ENCODE results near the gene SLC39A8.

DNA sequence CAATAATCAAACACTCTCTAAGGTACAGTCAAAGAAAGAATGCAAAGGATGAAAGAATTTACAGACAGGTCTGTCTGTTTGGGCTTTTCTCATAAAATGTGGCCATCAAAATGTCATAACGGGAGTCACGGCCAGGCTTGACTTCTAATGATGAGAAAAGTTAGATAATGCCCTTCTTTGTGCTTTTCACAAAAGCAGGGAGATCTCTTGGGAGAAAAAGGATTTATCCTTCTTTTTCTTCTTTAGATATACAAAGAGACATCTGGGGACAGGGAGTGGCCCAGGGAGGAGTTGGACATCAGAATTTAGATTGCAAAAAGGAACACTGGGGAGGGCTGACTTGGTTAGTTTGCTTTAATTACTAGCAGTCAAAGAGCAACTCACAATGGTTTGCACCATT is 93.1 kb downstream of the SLC39A8 start:
- TF ChIP-seq, protein P1, sequence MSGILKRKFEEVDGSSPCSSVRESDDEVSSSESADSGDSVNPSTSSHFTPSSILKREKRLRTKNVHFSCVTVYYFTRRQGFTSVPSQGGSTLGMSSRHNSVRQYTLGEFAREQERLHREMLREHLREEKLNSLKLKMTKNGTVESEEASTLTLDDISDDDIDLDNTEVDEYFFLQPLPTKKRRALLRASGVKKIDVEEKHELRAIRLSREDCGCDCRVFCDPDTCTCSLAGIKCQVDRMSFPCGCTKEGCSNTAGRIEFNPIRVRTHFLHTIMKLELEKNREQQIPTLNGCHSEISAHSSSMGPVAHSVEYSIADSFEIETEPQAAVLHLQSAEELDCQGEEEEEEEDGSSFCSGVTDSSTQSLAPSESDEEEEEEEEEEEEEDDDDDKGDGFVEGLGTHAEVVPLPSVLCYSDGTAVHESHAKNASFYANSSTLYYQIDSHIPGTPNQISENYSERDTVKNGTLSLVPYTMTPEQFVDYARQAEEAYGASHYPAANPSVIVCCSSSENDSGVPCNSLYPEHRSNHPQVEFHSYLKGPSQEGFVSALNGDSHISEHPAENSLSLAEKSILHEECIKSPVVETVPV (CRISPR knock-in tag; IDR thresholded peaks at IDR 0.05) = no peak
- TF ChIP-seq RARB (CRISPR knock-in tag; IDR thresholded peaks at IDR 0.05) (no peak), ZC3H10 (CRISPR knock-in tag; IDR thresholded peaks at IDR 0.05) (no peak), ARNTL (CRISPR knock-in tag; IDR thresholded peaks at IDR 0.05; ENCODE audit: borderline replicate concordance, low read depth) (no peak), BACH2 (CRISPR knock-in tag; IDR thresholded peaks at IDR 0.05; ENCODE audit: borderline replicate concordance) (no peak), OSR1 (CRISPR knock-in tag; IDR thresholded peaks at IDR 0.05) (no peak), ZNF8 (CRISPR knock-in tag; IDR thresholded peaks at IDR 0.05) (no peak)
- TF ChIP-seq, protein P2, sequence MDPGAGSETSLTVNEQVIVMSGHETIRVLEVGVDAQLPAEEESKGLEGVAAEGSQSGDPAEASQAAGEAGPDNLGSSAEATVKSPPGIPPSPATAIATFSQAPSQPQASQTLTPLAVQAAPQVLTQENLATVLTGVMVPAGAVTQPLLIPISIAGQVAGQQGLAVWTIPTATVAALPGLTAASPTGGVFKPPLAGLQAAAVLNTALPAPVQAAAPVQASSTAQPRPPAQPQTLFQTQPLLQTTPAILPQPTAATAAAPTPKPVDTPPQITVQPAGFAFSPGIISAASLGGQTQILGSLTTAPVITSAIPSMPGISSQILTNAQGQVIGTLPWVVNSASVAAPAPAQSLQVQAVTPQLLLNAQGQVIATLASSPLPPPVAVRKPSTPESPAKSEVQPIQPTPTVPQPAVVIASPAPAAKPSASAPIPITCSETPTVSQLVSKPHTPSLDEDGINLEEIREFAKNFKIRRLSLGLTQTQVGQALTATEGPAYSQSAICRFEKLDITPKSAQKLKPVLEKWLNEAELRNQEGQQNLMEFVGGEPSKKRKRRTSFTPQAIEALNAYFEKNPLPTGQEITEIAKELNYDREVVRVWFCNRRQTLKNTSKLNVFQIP (CRISPR knock-in tag; IDR thresholded peaks at IDR 0.05; ENCODE audit: borderline replicate concordance, low read depth) = no peak
- TF ChIP-seq, protein P3, sequence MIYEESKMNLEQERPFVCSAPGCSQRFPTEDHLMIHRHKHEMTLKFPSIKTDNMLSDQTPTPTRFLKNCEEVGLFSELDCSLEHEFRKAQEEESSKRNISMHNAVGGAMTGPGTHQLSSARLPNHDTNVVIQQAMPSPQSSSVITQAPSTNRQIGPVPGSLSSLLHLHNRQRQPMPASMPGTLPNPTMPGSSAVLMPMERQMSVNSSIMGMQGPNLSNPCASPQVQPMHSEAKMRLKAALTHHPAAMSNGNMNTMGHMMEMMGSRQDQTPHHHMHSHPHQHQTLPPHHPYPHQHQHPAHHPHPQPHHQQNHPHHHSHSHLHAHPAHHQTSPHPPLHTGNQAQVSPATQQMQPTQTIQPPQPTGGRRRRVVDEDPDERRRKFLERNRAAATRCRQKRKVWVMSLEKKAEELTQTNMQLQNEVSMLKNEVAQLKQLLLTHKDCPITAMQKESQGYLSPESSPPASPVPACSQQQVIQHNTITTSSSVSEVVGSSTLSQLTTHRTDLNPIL (CRISPR knock-in tag; IDR thresholded peaks at IDR 0.05; ENCODE audit: low read depth) = no peak
